H1 (cell line): Measurements from ENCODE around the gene TOP2A. TPM values are rescaled to one million over a fixed set of nuclear protein-coding genes. Genes with fewer than 3 reads are reported as not detected.
A peak's percentile ranks its signal among the peaks of the same experiment; 100 is the strongest.

Experiments used
- BACH1 ChIP-seq: IDR thresholded peaks from 2 replicates; pipeline ENCODE4 v1.6.1; 2012; ENCODE audit warnings: low read length, improper control_type of control experiment
- BRCA1 ChIP-seq: IDR thresholded peaks from 2 replicates; pipeline ENCODE4 v1.6.1; 2012; ENCODE audit warnings: low read depth, low read length, improper control_type of control experiment
- CBX8 ChIP-seq: fragments of 300-800, 300-1000 bp; sonication (generic); IDR thresholded peaks from 2 replicates; pipeline ENCODE4 v1.7.1; 2016; ENCODE audit warnings: low read depth, low read length, borderline replicate concordance
- CEBPB ChIP-seq: IDR thresholded peaks from 2 replicates; pipeline ENCODE4 v1.6.1; 2012; ENCODE audit warnings: low read depth, low read length
- CHD2 ChIP-seq: IDR thresholded peaks from 2 replicates; pipeline ENCODE4 v1.6.1; 2012; ENCODE audit warnings: low read length, improper control_type of control experiment
- CREB1 ChIP-seq: IDR thresholded peaks from 2 replicates; pipeline ENCODE4 v1.6.1; 2012; ENCODE audit warnings: inconsistent platforms
- EGR1 ChIP-seq: IDR thresholded peaks from 2 replicates; pipeline ENCODE4 v1.6.1; 2011; ENCODE audit warnings: low read depth, low read length, borderline replicate concordance
- EP300 ChIP-seq, 2 experiments: IDR thresholded peaks; 1 replicate in 1 of 2; 2 replicates in 1 of 2; pipeline ENCODE4 v1.6.1; 2011 to 2012; ENCODE audit warnings: low read depth in 2 of 2, low read length in 2 of 2, mild to moderate bottlenecking in 2 of 2, borderline replicate concordance in 1 of 2, inconsistent platforms in 1 of 2, moderate library complexity in 1 of 2
- EZH2 ChIP-seq: fragments of 200-600 bp; sonication (generic); IDR thresholded peaks from 2 replicates; pipeline ENCODE4 v1.7.1; 2012; ENCODE audit warnings: low read depth, mild to moderate bottlenecking, moderate library complexity, low read length, inconsistent platforms; ENCODE audit not compliant: severe bottlenecking
- GABPA ChIP-seq: IDR thresholded peaks from 2 replicates; pipeline ENCODE4 v1.6.1; 2011; ENCODE audit warnings: mild to moderate bottlenecking, low read length, moderate library complexity, borderline replicate concordance; ENCODE audit not compliant: insufficient read depth
- HDAC2 ChIP-seq, 2 experiments: fragments of 300-600 bp in 1 of 2; sonication (generic) in 1 of 2; IDR thresholded peaks; 2 replicates each; pipeline ENCODE4 v1.6.1; 2011 to 2012; ENCODE audit warnings: low read depth in 2 of 2, low read length in 2 of 2, mild to moderate bottlenecking in 2 of 2, moderate library complexity in 2 of 2, borderline replicate concordance in 1 of 2, inconsistent platforms in 1 of 2
- JUND ChIP-seq: IDR thresholded peaks from 2 replicates; pipeline ENCODE4 v1.6.1; 2011; ENCODE audit warnings: mild to moderate bottlenecking, improper control_type of control experiment, low read length
- KDM5A ChIP-seq: fragments of 200-600 bp; IDR thresholded peaks from 2 replicates; pipeline ENCODE4 v1.7.1; 2012; ENCODE audit warnings: mild to moderate bottlenecking, low read length, inconsistent platforms, mixed read lengths
- MAFK ChIP-seq: IDR thresholded peaks from 2 replicates; pipeline ENCODE4 v1.6.1; 2012; ENCODE audit warnings: low read depth, mild to moderate bottlenecking, improper control_type of control experiment, low read length
- RAD21 ChIP-seq, 2 experiments: IDR thresholded peaks in 1 of 2; conservative IDR thresholded peaks in 1 of 2; 2 replicates each; pipeline ENCODE4 v1.6.1; 2011; ENCODE audit warnings: low read depth in 2 of 2, low read length in 2 of 2, improper control_type of control experiment in 1 of 2, inconsistent platforms in 1 of 2, mild to moderate bottlenecking in 1 of 2, moderate library complexity in 1 of 2
- RXRA ChIP-seq: IDR thresholded peaks from 2 replicates; pipeline ENCODE4 v1.6.1; 2011; ENCODE audit warnings: low read depth, mild to moderate bottlenecking, low read length, moderate library complexity; ENCODE audit not compliant: insufficient read depth
- SIN3A ChIP-seq, 2 experiments: IDR thresholded peaks in 1 of 2; conservative IDR thresholded peaks in 1 of 2; 2 replicates each; pipeline ENCODE4 v1.6.1; 2011 to 2012; ENCODE audit warnings: low read length in 2 of 2, improper control_type of control experiment in 1 of 2, low read depth in 1 of 2, mild to moderate bottlenecking in 1 of 2
- SP1 ChIP-seq: IDR thresholded peaks from 2 replicates; pipeline ENCODE4 v1.6.1; 2011; ENCODE audit warnings: low read depth, low read length
- SP4 ChIP-seq: IDR thresholded peaks from 2 replicates; pipeline ENCODE4 v1.6.1; 2012; ENCODE audit warnings: low read length, inconsistent platforms
- TAF7 ChIP-seq: optimal IDR thresholded peaks from 2 replicates; pipeline ENCODE3; 2011; ENCODE audit warnings: low read depth, mild to moderate bottlenecking, inconsistent platforms, low read length, moderate library complexity, borderline replicate concordance
- TBP ChIP-seq: IDR thresholded peaks from 2 replicates; pipeline ENCODE4 v1.6.1; 2011; ENCODE audit warnings: low read depth, low read length, improper control_type of control experiment
- ZNF274 ChIP-seq: IDR thresholded peaks from 2 replicates; pipeline ENCODE4 v1.7.0; 2012; ENCODE audit warnings: low read length, borderline replicate concordance; ENCODE audit errors: extremely low read depth
- polyA plus RNA-seq, 7 experiments: library from polyadenylated mRNA; depleted of rRNA in 3 of 7; stranded (reverse) in 5 of 7; unstranded in 2 of 7; fragments of >200 nt in 5 of 7; fragments of 200-250 nt in 2 of 7; gene quantifications; 1 replicate in 5 of 7; 2 replicates in 1 of 7; 4 replicates in 1 of 7; pipeline versions ENCODE4 v1.2.1 to v1.2.3, GENCODE V29; 2011 to 2013; ENCODE audit warnings: missing spikeins in 2 of 7, mixed read lengths in 2 of 7
- total RNA-seq: library from RNA; stranded (reverse); fragmentation: NEBNext Ultra II Directional; extraction: Animal tissue kit (Norgen Biotek cat#: 25700); gene quantifications from 2 replicates; pipeline ENCODE4 v1.2.1, GENCODE V29; 2021
- TF ChIP-seq, protein P1 (sequence below): IDR thresholded peaks from 2 replicates; pipeline ENCODE4 v1.6.1; 2011; ENCODE audit warnings: low read length, improper control_type of control experiment

TOP2A gene
- total and polyA plus RNA-seq, 2 of the 8 experiments (the other 6 are each of a cell fraction or from before 2014, with no cell fraction given), result 83.1 to 291 TPM

DNA sequence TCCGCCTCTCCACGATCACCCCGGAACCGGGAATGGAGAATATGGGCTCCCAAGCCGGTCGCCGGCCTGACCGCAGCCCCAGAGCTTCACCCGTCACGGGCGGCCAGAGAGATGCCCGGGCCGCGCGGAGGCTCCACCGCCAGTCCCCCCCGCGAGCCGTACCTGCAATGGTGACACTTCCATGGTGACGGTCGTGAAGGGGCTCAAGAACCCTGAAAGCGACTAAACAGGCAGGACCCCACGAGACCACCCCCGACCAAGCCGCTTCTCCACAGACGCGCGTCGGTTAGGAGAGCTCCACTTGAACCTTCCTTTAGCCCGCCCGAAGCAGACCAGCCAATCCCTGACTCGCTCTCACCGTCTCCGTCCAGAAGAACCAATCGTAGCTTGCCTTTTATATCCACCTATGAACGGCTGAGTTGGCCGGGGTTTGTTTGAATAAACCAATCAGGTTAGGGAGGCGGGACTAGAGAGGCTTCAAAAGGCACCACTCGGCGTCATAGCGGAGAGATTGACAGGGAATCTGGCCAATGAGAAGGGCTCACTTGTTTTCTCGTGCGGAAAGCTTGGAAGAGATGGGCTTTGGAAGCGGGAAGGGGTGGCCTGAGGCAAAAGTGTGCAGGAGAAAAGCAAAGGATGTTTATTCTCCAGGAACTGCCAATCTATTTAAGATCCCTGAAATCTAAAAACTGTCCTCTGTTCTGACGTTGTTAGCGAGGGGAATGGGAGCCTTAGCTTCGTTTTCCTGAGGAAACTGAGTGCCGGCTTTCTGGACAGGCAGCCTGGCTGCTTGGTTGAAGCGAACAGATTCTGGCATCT lies at the start of gene TOP2A (continued):
- TF ChIP-seq EZH2 (no peak), JUND (no peak), RXRA (no peak), BACH1 (peak; percentile 50; the same call in 1 of the 2 replicates), CBX8 (no peak), GABPA (no peak), EGR1 (no peak), MAFK (no peak), SP4 (peak; percentile 65; the same call in 1 of the 2 replicates), SP1 (peak; percentile 100), HDAC2 (IDR thresholded peaks at IDR 0.05; ENCODE audit: borderline replicate concordance in 1 of 2, low read depth in 2 of 2, low read length in 2 of 2) (peak in 1 of 2 experiments; percentile 67; a peak in 1 of 4 replicates), TAF7 (peak; percentile 51), ZNF274 (no peak), KDM5A (no peak), CREB1 (peak; percentile 83), CEBPB (no peak), TBP (no peak), SIN3A (conservative IDR thresholded peaks at IDR 0.05 in 1 of 2, IDR thresholded peaks at IDR 0.05 in 1 of 2; ENCODE audit: low read depth in 1 of 2, low read length in 2 of 2) (peak; percentile 12 to 72; a peak in 2 of 4 replicates), RAD21 (IDR thresholded peaks at IDR 0.05 in 1 of 2, conservative IDR thresholded peaks at IDR 0.05 in 1 of 2; ENCODE audit: low read depth in 2 of 2, low read length in 2 of 2) (no peak), EP300 (IDR thresholded peaks at IDR 0.05; ENCODE audit: borderline replicate concordance in 1 of 2, low read depth in 2 of 2, low read length in 2 of 2) (no peak), BRCA1 (no peak), CHD2 (peak; percentile 95)
- TF ChIP-seq, protein P1, sequence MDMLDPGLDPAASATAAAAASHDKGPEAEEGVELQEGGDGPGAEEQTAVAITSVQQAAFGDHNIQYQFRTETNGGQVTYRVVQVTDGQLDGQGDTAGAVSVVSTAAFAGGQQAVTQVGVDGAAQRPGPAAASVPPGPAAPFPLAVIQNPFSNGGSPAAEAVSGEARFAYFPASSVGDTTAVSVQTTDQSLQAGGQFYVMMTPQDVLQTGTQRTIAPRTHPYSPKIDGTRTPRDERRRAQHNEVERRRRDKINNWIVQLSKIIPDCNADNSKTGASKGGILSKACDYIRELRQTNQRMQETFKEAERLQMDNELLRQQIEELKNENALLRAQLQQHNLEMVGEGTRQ, result no peak
